Measurements from ENCODE around the gene MAP3K3. TPM values are rescaled to one million over a fixed set of nuclear protein-coding genes. Genes with fewer than 3 reads are reported as not detected.
"Not testable (repeated sequence)": the region's sequence is repeated elsewhere in the genome, so short reads cannot be mapped to it uniquely, and the experiment has no call there.

The MAP3K3 gene
- total and polyA plus RNA-seq, 2 experiments from 2014 or later, result 6.1 to 24.6 TPM

- TF ChIP-seq, protein P1, sequence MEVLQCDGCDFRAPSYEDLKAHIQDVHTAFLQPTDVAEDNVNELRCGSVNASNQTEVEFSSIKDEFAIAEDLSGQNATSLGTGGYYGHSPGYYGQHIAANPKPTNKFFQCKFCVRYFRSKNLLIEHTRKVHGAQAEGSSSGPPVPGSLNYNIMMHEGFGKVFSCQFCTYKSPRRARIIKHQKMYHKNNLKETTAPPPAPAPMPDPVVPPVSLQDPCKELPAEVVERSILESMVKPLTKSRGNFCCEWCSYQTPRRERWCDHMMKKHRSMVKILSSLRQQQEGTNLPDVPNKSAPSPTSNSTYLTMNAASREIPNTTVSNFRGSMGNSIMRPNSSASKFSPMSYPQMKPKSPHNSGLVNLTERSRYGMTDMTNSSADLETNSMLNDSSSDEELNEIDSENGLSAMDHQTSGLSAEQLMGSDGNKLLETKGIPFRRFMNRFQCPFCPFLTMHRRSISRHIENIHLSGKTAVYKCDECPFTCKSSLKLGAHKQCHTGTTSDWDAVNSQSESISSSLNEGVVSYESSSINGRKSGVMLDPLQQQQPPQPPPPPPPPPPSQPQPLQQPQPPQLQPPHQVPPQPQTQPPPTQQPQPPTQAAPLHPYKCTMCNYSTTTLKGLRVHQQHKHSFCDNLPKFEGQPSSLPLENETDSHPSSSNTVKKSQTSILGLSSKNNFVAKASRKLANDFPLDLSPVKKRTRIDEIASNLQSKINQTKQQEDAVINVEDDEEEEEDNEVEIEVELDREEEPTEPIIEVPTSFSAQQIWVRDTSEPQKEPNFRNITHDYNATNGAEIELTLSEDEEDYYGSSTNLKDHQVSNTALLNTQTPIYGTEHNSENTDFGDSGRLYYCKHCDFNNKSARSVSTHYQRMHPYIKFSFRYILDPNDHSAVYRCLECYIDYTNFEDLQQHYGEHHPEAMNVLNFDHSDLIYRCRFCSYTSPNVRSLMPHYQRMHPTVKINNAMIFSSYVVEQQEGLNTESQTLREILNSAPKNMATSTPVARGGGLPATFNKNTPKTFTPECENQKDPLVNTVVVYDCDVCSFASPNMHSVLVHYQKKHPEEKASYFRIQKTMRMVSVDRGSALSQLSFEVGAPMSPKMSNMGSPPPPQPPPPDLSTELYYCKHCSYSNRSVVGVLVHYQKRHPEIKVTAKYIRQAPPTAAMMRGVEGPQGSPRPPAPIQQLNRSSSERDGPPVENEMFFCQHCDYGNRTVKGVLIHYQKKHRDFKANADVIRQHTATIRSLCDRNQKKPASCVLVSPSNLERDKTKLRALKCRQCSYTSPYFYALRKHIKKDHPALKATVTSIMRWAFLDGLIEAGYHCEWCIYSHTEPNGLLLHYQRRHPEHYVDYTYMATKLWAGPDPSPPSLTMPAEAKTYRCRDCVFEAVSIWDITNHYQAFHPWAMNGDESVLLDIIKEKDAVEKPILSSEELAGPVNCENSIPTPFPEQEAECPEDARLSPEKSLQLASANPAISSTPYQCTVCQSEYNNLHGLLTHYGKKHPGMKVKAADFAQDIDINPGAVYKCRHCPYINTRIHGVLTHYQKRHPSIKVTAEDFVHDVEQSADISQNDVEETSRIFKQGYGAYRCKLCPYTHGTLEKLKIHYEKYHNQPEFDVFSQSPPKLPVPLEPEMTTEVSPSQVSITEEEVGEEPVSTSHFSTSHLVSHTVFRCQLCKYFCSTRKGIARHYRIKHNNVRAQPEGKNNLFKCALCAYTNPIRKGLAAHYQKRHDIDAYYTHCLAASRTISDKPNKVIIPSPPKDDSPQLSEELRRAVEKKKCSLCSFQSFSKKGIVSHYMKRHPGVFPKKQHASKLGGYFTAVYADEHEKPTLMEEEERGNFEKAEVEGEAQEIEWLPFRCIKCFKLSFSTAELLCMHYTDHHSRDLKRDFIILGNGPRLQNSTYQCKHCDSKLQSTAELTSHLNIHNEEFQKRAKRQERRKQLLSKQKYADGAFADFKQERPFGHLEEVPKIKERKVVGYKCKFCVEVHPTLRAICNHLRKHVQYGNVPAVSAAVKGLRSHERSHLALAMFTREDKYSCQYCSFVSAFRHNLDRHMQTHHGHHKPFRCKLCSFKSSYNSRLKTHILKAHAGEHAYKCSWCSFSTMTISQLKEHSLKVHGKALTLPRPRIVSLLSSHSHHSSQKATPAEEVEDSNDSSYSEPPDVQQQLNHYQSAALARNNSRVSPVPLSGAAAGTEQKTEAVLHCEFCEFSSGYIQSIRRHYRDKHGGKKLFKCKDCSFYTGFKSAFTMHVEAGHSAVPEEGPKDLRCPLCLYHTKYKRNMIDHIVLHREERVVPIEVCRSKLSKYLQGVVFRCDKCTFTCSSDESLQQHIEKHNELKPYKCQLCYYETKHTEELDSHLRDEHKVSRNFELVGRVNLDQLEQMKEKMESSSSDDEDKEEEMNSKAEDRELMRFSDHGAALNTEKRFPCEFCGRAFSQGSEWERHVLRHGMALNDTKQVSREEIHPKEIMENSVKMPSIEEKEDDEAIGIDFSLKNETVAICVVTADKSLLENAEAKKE (CRISPR knock-in tag; IDR thresholded peaks at IDR 0.05), result no peak
- TF ChIP-seq JUNB (IDR thresholded peaks at IDR 0.05; ENCODE audit: unreplicated experiment) (no peak), CREB1 (CRISPR knock-in tag; IDR thresholded peaks at IDR 0.05; ENCODE audit: low read depth) (no peak)
Measured at GRCh38 chr17:63716426-63716825, 94.2 kb downstream of the MAP3K3 start (continued).

GRCh38 chr17:63718988-63719387, 96.8 kb downstream of the MAP3K3 start:
- no peak overlapping the region for H3K27ac Mint-ChIP-seq
- H2AFZ ChIP-seq, result no peak overlapping the region
- no peaks in the 10 kb centered on the region for H3K4me1 ChIP-seq (ENCODE audit: insufficient read depth)
- TF ChIP-seq CTCF (conservative IDR thresholded peaks at IDR 0.05; ENCODE audit: low read depth in 2 of 2) (no peak), EZH2phosphoT487 (IDR thresholded peaks at IDR 0.05; ENCODE audit: unreplicated experiment) (no peak), POLR2AphosphoS5 (IDR thresholded peaks at IDR 0.05; ENCODE audit: low read depth) (no peak), NANOG (IDR thresholded peaks at IDR 0.05; ENCODE audit: borderline replicate concordance) (no peak), STAT1 (IDR thresholded peaks at IDR 0.05; ENCODE audit: unreplicated experiment) (no peak), EZH2 (IDR thresholded peaks at IDR 0.05; ENCODE audit: low read depth, unreplicated experiment) (no peak), ZNF114 (CRISPR knock-in tag; IDR thresholded peaks at IDR 0.05) (no peak)
- H3K27ac ChIP-seq (ENCODE audit: low read depth), result no peak overlapping the region
- H3K4me1 Mint-ChIP-seq, result no peaks in the 10 kb centered on the region
- no peaks in the 10 kb centered on the region for H3K9me2 ChIP-seq (ENCODE audit: insufficient read depth)
- H3K4me2 ChIP-seq, result no peak overlapping the region
- no peaks in the 10 kb centered on the region for H3F3A ChIP-seq (replicated peaks; ENCODE audit: low read depth)
- no peaks in the 10 kb centered on the region for H4K20me1 ChIP-seq (replicated peaks; ENCODE audit: insufficient read depth)
- no peaks in the 10 kb centered on the region for H3K27me3 ChIP-seq (ENCODE audit: insufficient read depth)
- no peak for DNase-seq (ENCODE audit: low spot score)
- H3K4me3 Mint-ChIP-seq, result no peak overlapping the region
- H3K36me3 Mint-ChIP-seq (ENCODE audit: low read depth), result no peaks in the 10 kb centered on the region
- no peaks in the 10 kb centered on the region for H3K9me3 Mint-ChIP-seq
- no peaks in the 10 kb centered on the region; the same call in 1 of the 2 replicates for H3K36me3 ChIP-seq (ENCODE audit: insufficient read depth)
- no peak overlapping the region for H3K4me3 ChIP-seq
- ATAC-seq, result no peak
- H3K79me2 ChIP-seq (replicated peaks; ENCODE audit: insufficient read depth), result no peaks in the 10 kb centered on the region
- peaks cover 3% of the 10 kb centered on the region for H3K27me3 Mint-ChIP-seq (ENCODE audit: insufficient read depth, low read depth, poor library complexity)

DNA sequence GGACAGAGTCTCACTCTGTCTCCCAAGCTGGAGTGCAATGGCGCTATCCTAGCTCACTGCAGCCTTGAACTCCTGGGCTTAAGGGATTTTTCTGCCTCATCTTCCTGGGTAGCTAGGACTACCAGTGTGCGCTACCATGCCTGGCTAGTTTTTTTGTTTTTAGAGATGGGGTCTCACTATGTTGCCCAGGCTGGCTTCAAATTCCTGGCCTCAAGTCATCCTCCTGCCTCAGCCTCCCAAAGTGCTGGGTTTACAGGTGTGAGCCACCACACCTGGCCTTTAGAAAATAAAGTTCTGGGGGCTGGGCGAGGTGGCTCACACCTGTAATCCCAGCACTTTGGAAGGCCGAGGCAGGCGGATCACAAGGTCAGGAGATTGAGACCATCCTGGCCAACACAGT, 98.0 kb downstream of the MAP3K3 start:
- not testable (repeated sequence) for H3K27ac ChIP-seq (ENCODE audit: low read depth); DNase-seq (ENCODE audit: low spot score); H3K4me2 ChIP-seq; H3K9me2 ChIP-seq (ENCODE audit: insufficient read depth); H3K79me2 ChIP-seq (replicated peaks; ENCODE audit: insufficient read depth); H2AFZ ChIP-seq; H3K4me1 ChIP-seq (ENCODE audit: insufficient read depth); ATAC-seq; H3F3A ChIP-seq (replicated peaks; ENCODE audit: low read depth); H3K4me3 Mint-ChIP-seq; H3K36me3 ChIP-seq (ENCODE audit: insufficient read depth); H4K20me1 ChIP-seq (replicated peaks; ENCODE audit: insufficient read depth); H3K9me3 Mint-ChIP-seq; H3K27ac Mint-ChIP-seq; H3K27me3 ChIP-seq (ENCODE audit: insufficient read depth); H3K4me1 Mint-ChIP-seq; H3K27me3 Mint-ChIP-seq (ENCODE audit: insufficient read depth, low read depth, poor library complexity); H3K36me3 Mint-ChIP-seq (ENCODE audit: low read depth); H3K4me3 ChIP-seq
